HepG2 (cell line): ENCODE data around the gene SMYD1.

Experiments
- CTCF ChIP-seq: sonication (generic); formaldehyde crosslinking; IDR thresholded peaks from 2 replicates; pipeline ENCODE4 v1.5.0; 2020; ENCODE audit warnings: mild to moderate bottlenecking, missing genetic modification reagents, moderate library complexity
- EED ChIP-seq: sonication (generic); formaldehyde crosslinking; IDR thresholded peaks from 2 replicates; pipeline ENCODE4 v1.5.0; 2020; ENCODE audit warnings: mild to moderate bottlenecking, missing genetic modification reagents
- FOXJ3 ChIP-seq: sonication (generic); formaldehyde crosslinking; IDR thresholded peaks from 2 replicates; pipeline ENCODE4 v1.4.0; 2020; ENCODE audit warnings: missing genetic modification reagents, mild to moderate bottlenecking, borderline replicate concordance
- MAX ChIP-seq: IDR thresholded peaks from 2 replicates; pipeline ENCODE4 v1.6.1; 2012; ENCODE audit warnings: inconsistent platforms
- NFIC ChIP-seq: IDR thresholded peaks from 2 replicates; pipeline ENCODE4 v1.6.1; 2012; ENCODE audit warnings: mild to moderate bottlenecking, low read length, inconsistent platforms
- PBX3 ChIP-seq: sonication (generic); formaldehyde crosslinking; IDR thresholded peaks from 2 replicates; pipeline ENCODE4 v1.8.1; 2023; ENCODE audit warnings: missing genetic modification reagents, inconsistent platforms, borderline replicate concordance
- SATB2 ChIP-seq: sonication (generic); formaldehyde crosslinking; IDR thresholded peaks from 2 replicates; pipeline ENCODE4 v1.5.0; 2020; ENCODE audit warnings: missing genetic modification reagents
- SKI ChIP-seq: fragments of 450-650 bp; IDR thresholded peaks from one replicate; pipeline ENCODE4 v1.6.1; 2018; ENCODE audit warnings: mild to moderate bottlenecking; ENCODE audit not compliant: partially characterized antibody
- ZNF24 ChIP-seq: fragments of 450-650 bp; IDR thresholded peaks from 2 replicates; pipeline ENCODE4 v1.6.1; 2017; ENCODE audit warnings: antibody characterized with exemption, mild to moderate bottlenecking
- ZNF740 ChIP-seq: sonication (generic); formaldehyde crosslinking; IDR thresholded peaks from 2 replicates; pipeline ENCODE4 v1.4.0; 2020; ENCODE audit warnings: missing genetic modification reagents
- ZNF770 ChIP-seq: sonication (generic); formaldehyde crosslinking; IDR thresholded peaks from 2 replicates; pipeline ENCODE4 v1.5.0; 2020; ENCODE audit warnings: mild to moderate bottlenecking, missing genetic modification reagents
- ZNF792 ChIP-seq: IDR thresholded peaks from 2 replicates; pipeline ENCODE4 v1.6.1; 2016

- TF ChIP-seq CTCF (no peak), SKI (no peak), FOXJ3 (CRISPR knock-in tag) (no peak), ZNF740 (CRISPR knock-in tag) (no peak), SATB2 (CRISPR knock-in tag) (no peak), ZNF24 (no peak), ZNF770 (no peak), MAX (no peak), PBX3 (CRISPR knock-in tag) (no peak), NFIC (no peak), EED (CRISPR knock-in tag) (no peak), ZNF792 (CRISPR knock-in tag) (no peak)
Measured at GRCh38 chr2:88080545-88080944, 12.9 kb downstream of the SMYD1 start.
